GM18867 (cell line): ENCODE results near the gene PLD1.
A peak's percentile ranks its signal among the peaks of the same experiment; 100 is the strongest.

ENCODE experiments used
- ATAC-seq: cut with Tn5 transposase; IDR thresholded peaks from one replicate; pipeline ENCODE4 v1.9.1; 2021; ENCODE audit warnings: mild to moderate bottlenecking, moderate library complexity; ENCODE audit not compliant: unreplicated experiment

Gene PLD1

DNA sequence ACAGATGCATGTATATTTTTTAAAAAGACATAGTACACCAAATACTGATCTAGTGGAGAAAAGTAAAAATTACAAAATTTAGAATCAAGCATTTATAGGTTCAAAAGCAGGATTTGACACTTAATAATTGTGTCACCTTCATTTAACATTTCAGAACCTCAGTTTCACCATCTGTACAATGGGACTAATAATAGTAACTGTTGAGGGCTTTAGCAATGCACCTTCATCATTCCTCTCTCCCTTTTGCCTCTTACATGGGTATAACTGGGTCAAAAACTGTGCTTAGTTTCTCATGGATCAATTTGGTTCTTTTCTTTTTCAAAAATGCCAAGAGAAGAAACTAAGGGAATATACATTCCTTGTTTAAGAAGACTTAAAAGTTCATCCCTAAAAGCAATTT is 27.4 kb upstream of the PLD1 start:
- ATAC-seq, result no peak

DNA sequence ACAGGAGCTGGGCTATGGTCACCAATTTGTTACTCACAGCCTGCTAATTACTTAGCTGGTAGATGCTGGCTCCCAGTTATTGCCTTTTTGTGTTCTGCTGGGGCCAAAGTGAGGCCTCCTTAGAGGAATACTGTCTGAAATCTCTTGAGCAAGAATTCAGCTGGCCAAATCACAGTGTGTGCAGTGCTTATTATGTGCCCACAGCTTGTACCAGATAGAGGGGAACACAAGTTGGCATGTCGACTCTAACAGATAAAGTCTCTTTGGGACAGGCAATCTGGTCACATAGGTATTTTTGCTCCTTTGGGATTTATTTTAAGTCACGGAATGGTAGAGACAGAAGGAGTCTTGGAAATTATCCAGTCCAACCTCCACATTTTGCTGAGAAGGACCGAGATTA is 26.6 kb upstream of the PLD1 start:
- no peak for ATAC-seq

DNA sequence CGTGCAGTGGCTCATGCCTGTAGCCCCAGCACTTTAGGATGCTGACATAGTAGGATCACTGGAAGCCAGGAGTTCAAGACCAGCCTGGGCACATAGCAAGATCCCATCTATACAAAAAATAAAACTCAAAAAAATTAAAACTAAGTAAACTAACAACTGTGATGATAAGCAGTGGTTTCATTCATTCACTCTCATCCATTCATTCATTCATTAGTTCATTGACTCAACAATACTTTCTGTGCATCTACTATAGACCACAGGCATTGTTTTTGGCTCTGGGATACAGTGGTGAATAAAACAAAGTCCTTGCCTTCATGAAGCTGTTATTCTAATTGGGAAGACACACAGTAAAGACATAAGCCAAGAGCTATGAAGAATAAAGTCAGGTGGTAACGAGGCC is 25.3 kb upstream of the PLD1 start:
- ATAC-seq, result no peak

DNA sequence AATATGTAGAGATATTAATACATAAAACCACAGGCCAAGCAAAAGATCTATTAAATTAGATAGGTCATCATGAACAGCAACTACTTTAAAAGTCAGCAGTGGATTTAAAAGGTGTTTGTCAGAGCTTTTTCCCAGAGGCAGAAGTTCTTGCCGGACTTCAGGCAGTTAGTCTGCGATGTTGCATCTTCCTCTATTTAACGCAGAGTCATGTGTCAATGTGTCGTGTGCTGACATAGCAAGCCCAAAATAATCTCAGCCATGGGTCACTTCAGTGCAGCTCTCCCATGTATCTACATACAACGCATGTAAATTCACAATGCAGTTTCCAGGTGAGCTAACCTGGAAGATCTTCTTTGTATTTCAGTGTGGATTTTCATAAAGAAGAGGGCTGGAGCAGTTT is 24.8 kb upstream of the PLD1 start:
- ATAC-seq, result no peak

DNA sequence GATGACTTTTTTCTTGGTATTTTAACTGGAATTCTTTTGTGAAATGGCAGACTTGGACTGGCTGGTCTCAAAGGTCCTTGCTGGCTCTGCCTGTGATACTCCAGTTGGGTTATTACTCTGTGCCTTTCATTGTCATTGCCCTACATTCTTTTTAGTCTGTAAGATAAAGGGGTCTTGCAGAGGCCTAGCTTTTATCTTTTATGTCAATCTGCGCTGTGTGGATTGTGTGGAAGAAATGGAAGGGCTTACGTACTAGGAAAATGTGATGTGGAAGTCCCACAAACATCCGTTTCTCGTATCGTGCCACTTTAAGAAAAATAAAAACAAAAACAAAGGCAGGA is 24.1 kb upstream of the PLD1 start:
- no peak for ATAC-seq

DNA sequence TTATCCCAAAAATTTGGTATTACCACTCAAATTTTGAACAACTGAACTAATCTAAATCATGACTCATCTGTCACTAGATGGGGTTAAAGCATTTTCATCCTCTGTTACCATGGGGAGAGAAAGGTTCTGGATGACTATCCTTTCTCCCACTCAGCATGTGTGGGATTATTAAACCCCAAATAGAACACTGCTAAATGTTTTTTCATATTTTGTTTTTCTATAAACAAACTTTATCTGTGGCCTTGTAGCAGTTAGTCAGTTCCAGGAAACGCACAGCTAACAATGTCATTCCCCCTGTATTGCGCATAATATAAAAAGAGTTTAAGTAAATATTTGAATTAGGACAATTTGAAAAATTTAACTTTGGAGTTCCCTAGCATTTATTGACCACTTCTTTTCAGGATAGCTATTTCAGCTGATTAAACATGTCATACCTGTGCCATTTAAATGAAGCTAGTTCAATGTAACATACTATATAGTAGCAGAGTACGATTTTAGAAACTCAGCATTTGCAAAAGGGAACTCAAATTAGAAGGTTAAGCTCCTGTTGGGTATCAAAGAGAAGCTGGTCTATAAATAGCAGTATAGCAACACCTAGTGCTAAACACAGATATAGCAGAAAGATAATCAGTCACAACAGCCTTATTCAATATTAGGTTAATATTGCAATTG is 23.6 kb upstream of the PLD1 start:
- ATAC-seq, result no peak

DNA sequence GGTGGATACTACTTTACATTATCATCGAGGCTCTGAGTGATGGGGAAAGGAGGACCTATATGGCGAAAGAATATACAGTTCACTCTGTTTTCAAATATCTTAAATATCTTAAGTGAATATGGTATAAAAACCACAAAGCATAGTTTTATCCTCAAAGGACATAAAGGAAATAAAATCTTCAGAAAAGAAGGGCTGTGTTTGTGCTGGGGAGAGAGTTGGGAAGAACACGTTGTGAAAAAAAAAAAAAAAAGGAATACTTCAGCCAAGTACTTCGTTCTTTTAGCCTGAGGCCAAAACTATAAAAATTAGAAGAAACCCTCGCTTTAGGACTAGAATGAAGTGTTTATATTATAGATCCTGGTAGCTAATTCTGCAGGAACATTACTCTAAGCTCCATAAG is 22.7 kb upstream of the PLD1 start:
- no peak for ATAC-seq

DNA sequence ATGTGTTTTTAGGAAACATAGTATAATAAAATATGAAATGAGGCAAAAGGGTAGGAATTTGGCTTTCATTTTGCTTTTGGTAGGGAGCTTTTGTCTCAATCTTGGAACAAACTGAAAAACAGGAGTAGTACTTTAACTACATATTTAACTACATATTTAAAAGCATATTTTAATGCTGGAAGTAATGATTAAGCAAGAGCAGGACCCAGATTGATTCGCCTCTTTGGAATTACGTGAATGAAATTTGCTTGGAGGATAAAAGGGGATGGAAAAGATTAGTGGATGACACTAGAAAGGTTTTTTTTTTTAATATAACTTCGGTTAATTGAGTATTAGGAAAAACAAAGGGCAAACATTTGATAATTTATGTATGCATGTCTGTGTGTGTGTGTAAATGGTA is 21.7 kb upstream of the PLD1 start:
- no peak for ATAC-seq

DNA sequence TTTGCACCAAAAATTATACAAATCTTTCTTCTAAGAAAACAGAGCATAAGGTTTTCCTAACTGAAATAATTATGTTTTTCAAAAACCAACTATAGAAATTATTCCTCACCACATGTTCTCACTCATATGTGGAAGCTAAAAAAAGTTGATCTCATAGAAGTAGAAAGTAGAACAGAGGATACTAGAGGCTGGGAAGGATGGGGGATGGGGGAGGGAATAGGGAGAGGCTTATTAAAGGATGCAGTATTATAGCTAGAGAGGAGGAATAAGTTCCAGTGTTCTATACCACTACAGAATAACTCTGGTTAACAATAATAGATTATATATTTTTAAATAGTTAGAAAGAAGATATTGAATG is 20.2 kb upstream of the PLD1 start:
- ATAC-seq, result no peak

DNA sequence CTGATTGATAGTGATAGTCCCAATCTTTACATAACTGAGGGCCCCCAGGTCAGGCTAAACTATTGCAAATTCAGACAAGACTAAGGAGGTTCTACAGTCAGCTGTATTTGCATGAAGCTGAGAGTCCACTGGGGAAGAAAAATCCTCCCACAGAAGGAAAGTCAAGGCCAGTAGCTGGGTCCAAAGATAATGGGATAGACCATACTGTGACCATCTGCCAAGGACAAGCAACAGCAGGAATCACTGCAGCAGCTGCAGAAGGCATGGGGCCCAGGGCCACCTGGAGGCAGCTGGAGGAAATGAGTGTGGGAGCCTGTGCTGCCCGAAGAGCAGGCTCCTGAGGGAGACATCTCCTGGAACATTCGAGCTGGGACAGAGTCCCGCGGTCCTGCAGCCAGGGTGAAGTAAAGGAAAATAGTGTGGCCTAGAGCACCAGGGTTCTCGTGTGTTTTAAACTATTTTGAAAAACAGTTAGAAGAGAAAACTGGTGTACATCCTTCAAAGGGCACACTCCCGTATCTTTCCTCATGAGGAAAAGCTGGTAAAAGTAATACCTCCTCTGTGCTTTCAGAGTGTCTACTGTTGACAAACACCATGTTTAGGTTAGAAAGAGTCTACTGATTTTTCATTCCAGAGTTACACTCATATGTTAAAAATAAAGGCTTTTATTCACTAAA is 19.7 kb upstream of the PLD1 start:
- ATAC-seq, result no peak

DNA sequence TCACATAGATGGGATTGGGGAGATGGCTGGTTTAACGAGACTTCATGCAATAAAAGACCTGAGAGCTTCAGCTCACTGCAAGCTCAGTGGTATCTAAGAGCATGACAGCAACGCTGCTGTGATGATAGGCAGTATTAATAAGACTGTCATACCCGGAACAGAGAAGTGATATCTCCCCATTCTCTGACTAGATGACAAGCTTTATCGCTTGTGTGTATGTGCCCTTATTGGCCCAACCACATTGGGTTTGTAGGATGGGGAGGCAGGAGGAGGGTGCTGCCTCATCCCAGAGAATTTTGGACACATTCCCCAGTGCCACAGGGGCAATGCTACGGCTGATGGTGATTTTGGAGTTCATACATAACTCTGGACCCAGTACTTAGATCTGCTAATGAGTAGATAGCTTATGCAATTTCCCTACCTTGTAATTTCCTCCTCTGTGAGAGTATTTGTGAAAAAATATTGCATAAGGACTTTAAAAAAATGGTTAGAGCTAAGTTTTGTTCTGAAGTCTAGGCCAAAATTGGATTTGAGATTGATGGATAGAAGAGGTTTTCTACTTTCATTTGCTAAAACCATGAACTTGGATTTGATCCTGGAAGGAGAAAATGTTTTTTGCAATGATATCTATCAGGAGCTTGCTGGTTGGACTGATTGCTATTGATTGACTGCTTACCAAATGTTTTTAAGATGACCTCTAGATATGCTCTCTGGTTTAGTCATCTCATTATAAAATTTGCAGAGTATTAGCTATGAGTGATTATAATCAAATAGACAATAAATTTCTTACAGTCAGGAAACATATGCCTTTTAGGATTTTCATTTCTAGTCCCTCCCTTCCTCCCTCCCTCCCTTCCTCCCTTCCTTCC is 18.9 kb upstream of the PLD1 start:
- ATAC-seq, result no peak

DNA sequence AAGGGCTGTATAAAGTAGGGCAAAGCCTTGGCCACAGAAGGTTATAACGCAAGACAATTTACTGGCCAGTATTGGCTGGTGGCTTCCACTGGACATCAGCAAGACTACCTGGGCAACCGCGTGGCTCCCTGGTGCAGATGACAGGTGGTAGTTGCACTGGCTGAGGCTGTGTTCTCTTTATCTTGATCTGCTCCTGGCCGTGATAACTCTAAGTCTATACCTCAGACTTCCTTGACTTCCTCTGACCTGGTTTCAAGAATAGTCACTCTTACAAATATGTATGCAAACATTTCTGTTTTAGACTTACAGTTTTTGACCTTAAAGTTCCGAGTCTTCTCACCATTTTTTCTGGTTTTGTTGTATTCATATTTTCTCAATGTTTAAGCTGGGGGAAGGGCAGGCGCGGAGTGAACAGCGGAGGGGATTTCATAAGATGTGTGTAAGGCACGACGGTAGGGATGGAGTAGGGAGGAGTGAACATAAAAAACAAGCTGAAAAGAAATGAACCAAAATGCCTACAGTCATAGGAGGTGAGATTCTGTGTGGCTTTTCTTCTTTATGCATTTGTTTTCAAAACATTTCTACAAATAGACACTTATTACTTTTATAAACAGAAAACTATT is 17.7 kb upstream of the PLD1 start:
- no peak for ATAC-seq

DNA sequence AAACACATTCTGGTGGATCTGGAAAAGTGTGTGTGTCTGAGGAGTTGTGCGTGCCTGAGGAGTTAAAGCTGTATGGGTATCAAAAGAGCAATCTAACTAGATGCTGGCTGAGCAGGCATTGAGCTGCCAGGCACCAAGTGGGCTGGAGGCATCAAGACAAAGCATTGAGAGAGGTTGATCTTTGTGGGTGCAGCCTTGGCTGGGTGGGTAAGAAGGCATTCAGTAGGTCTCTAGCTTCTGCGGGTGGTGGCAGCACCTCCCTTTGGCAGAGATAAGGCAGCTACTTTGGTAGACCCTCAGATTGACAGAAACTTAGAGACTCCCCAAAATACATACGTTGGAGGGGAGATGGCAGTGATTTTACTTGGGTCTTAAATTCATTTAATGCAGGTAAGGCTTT is 17.1 kb upstream of the PLD1 start:
- ATAC-seq, result no peak

DNA sequence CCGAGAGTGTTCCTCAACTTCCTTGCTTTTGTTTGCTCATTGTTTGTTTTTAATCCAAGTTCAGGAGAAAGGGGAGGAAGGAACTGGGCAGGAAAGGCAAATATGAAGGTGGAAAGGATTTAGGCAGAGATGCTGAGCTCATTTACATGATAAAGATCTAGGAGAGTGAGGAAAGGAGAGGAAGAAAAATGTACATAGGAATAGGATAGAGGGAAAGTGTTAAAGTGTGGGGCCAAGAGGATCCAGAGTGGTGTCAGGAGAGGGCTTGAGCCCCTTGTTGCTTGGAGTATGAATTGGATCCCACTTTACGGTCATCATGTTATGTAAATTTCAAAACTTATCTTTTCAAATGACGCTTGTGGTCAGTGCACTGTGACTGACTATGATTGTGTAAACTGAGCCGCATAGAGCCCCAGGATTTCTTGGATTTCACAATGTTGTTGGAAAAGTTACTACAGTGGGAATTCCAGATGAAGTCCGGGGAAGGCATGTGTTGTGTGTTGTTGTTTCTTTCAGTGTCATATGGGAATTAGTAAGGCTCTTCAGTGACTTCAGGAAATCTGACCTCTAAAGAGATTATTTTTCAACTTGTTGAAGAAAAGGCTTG is 15.0 kb upstream of the PLD1 start:
- no peak for ATAC-seq

DNA sequence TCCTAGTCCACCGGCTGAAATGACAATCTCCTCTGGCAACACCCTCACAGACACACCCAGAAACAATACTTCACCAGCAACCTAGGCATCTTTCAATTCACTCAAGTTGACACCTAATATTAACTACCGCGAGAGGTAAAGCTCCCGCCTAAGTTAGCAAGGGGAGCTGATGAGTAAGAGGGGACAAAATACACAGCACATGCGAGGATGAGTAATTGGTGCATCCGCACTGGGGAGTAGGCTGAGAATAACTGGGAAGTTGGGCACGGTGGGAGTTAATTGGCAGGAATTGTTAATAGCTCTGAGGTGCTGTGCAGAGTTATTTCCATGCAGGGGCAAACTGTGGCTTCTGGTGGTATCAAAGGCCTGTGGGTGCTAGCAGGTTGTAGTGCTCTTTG is 14.5 kb upstream of the PLD1 start:
- ATAC-seq, result no peak

DNA sequence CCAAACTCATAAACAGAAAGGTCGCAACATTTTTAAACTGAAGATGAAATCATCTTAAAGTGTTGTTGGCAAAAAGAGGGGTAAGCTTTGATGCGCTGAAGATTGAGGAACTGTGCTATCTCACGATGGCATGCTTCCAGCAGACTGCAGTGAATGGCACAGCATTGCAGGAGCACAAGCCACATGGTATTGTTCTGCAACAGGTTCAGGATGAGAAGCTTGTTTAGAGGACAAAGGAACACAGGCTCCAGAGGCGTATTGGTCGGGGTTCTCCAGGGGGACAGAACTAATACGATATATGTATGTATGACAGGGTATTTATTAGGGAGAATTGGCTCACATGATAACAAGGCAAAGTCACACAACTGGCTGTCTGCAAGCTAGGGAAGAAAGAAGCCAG is 13.8 kb upstream of the PLD1 start:
- ATAC-seq, result no peak

DNA sequence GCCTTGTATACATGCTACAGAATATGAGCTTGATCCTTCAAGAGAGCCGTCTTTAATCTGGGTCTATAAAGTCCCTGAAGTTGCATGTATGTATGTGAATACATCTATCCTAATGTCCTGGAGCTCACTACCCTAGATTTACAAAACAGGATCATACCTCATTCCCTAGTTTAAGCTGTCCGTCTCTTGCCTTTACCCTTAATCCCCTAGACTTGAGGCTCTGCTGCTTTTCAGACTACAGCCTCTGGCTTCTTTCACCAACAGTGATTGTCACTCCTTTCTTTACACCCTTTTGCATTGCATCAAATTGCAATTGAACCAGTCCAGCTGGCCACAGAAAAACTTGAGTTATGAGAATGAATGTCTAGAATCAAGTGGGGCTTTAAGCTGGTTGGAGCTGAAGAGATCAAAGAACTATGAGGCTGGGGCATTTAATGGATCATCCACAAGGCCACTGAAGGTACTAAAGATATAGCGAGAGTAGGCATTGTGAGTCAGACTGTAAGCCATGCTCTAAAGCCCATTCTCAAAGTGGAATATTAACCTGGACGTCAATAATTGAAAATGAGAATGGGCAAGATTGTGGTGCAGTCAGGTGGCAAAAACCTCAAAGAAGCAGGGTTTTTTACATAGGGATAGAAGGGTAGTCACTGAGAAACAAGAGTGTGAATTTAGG is 12.3 kb upstream of the PLD1 start:
- ATAC-seq, result peak; percentile 56

DNA sequence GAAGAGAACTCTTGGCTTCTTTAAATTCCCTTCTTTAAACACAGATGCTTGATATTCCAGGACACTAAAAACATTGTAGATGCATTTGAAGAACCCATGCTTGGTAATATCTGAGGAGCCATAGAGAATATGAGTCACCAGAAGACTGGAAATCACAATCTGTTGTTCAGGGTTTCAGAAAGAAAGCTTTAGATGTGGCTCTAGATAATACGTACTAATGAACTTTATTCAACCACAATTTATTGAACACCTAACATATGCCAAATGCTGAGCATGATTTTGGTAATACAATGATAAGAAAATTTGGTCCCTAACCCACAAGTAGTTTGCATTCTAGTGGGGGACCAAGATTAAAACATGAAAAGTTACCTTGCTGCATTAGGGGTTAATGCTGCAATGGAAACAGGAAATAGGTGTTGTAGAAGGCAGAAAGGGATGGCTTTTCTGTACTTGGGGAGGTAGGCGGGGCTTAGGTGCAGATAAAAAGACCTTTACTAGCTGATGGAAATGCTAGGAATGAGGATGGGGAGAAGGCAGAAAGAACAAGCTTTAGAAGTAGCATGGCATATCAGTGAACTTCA is 11.6 kb upstream of the PLD1 start:
- ATAC-seq, result no peak

DNA sequence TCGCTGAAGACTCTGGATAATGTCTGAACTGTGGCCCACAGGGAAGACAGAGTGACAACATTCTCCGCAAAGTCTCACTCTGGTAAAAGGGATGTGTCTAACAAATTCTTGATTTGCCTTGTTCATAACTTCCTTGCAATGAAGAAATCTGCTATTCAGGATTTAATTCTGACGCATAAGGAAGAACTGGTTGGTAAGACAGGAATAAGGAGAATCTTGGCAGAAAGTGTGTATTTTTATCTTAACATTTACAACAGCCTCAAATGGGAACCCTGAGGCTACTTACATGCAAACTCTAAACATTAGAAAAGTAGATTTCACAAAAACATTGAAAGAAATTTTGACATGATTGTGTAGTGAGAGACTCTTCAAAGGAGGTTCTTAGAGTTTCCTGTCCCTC is 10.8 kb upstream of the PLD1 start:
- ATAC-seq, result no peak

DNA sequence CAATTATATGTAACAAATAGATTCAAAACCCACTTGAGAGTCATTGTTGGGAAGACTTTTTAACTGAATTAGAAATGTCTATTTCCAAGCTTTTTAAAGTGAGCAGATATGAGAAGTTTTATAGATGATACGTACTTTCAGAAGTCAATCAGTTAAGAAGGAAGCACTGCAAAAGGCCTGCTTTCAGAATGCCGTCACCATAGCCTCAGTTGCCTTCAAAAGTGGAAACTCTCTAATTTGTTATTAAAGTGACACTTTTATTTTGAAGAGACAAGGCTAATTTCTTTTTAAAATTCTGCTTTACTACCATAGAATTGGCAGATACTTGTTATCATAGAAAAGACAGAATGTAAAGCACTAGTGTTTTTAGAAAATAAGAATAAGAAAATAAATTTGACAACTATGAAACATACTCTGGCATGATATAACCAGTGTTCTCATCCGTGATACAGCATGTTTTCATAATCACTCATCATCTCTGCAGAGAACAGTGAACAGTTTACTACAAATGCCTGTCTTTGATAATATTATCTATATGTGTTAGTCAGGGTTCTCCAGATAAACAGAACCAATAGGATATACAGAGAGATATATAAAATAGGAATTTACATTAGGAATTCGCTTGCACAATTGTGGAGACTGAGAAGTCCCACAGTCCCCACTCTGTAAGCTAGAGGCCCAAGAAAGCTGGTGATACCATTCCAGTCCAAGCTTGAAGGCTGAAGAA is 7.0 kb upstream of the PLD1 start:
- ATAC-seq, result no peak
